Endometrial microvascular endothelial cells (primary cell): ENCODE data around the gene PCDHGB4. TPM values are rescaled to one million over a fixed set of nuclear protein-coding genes. Genes with fewer than 3 reads are reported as not detected.
"Not testable (repeated sequence)": the region's sequence is repeated elsewhere in the genome, so short reads cannot be mapped to it uniquely, and the experiment has no call there.

ENCODE experiments used
- in situ Hi-C: cut with HindIII; loops from 2 replicates; pipeline ENCODE4 v1.10.0; 2017; ENCODE audit warnings: low sequenced_read_pairs, low pct_unique_long_range_greater_than_20kb; ENCODE audit errors: inconsistent ontology term
- total RNA-seq: library from RNA; depleted of rRNA; stranded (reverse); fragments of >200 nt; gene quantifications from one replicate; pipeline ENCODE4 v1.2.3, GENCODE V29; 2015; ENCODE audit errors: inconsistent ontology term

PCDHGB4 gene
- 2.4 TPM for total RNA-seq

GRCh38 chr5:141387557-141388311 lies at the start of gene PCDHGB4:
Gene PCDHGB4, plus strand, starts transcription at chr5:141387698. Its CDS starts 187 bp downstream, at chr5:141387885.
- in situ Hi-C loops: not testable (repeated sequence)

DNA sequence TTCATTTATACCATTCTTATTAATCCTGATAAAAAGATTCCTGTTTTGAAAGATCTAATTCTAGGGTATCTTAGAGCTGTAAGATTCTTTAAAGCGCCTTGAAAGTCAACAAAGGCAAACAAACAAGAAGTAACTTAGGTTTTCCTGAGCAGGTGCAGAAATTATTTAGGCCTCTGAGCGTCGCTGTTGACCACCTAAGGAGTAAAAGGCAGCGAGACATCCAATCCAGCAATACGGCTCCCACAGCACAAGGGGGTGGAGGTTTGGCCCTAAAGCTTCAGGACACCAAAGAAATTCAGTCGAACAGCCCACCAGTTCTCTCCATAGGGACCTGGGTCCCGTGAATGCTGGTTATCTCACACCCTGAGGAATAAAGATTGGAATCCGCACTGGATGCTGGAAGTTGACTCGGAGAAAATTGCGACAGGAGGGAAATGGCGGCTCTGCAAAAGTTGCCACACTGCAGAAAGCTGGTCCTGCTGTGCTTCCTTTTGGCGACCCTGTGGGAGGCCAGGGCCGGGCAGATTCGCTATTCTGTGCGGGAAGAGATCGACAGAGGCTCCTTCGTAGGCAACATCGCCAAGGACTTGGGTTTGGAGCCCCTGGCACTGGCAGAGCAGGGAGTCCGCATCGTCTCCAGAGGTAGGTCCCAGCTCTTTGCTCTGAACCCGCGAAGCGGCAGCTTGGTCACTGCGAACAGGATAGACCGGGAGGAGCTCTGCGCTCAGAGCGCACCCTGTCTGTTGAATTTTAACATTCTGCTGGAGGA lies 48.8 kb upstream of the PCDHGB4 start, which contains the start of gene PCDHGA2:
TSS of gene PCDHGA2 (plus strand) at position 223 of the 769 bp plus-strand sequence.
- in situ Hi-C loops: no loop called here

- in situ Hi-C loops: not testable (repeated sequence)
Measured at GRCh38 chr5:141340781-141341354, 46.6 kb upstream of the PCDHGB4 start.

DNA sequence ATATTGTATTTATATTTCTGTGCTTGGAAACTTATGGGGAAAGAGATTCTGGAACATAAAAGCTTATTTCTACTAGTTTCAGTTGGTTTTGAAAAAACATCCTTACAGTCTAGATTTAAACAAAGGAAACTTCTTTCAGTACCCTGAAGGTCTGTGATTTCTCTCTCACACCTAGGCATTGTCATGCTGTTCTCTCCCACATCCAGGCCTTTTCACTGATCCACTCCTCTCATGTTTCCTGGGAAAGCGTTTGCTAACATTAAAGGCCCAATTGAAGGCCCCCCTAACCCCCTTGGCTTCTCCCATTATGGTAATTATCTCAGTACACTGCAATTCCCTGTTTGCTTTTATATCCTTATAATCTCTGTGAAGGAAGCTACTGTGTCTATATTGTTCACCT lies 44.7 kb upstream of the PCDHGB4 start:
- in situ Hi-C loops: no loop called here

DNA sequence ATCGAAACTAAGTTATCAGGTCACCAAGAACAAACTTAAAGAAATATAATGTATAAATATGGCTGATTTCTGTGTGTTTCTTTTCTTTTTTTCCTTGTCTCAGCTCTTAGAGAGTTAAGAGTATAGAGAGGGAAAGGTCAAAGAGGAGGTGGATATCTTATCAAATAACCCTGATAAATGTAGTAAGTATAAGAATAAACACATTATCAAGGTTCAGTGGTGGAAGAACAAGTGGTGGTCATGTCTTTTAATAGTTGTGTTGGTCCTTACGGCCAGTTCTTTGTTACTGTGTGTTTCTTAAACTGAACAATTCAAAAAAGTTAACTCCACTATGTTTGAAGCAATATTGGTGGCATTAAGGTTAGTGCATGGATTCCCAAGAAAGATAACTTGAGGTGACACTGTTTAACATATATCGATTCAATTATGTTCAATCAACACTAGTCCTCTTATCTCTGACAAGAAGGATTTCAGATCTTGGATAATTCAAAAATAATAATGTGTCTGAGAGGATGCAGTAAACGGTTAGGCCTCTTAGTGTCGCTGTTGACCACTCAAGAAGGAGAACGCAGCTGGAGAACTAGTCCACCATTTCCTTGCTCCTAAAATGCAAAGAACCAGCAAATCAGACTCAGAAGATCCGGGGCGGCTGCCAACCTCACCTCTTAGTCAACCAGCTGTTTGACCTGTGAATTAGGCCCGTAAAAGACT lies 44.1 kb upstream of the PCDHGB4 start, which contains the start of gene PCDHGA3:
TSS of gene PCDHGA3 (plus strand) at position 588 of the 711 bp plus-strand sequence. CDS start 205 bp downstream, outside the sequence.
- in situ Hi-C loops: no loop called here

- in situ Hi-C loops: no loop called here
Measured at GRCh38 chr5:141343953-141344463, 43.5 kb upstream of the PCDHGB4 start.

DNA sequence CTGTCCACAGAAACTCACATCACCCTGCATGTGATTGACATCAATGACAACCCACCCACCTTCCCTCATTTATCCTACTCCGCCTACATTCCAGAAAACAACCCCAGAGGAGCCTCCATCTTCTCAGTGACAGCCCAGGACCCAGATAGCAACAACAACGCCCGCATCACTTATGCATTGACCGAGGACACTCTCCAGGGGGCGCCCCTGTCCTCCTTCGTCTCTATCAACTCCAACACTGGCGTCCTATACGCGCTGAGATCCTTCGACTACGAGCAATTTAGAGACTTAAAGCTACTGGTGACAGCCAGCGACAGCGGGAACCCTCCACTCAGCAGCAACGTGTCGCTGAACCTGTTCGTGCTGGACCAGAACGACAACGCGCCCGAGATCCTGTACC lies 42.2 kb upstream of the PCDHGB4 start:
- in situ Hi-C loops: no loop called here

- in situ Hi-C loops: not testable (repeated sequence)
Measured at GRCh38 chr5:141346017-141346416, 41.5 kb upstream of the PCDHGB4 start.

GRCh38 chr5:141349917-141350619 lies 37.4 kb upstream of the PCDHGB4 start, which contains the start of gene PCDHGB1:
Gene PCDHGB1, plus strand, starts transcription at chr5:141350099. Its CDS starts 162 bp downstream, at chr5:141350261.
- in situ Hi-C loops: no loop called here

DNA sequence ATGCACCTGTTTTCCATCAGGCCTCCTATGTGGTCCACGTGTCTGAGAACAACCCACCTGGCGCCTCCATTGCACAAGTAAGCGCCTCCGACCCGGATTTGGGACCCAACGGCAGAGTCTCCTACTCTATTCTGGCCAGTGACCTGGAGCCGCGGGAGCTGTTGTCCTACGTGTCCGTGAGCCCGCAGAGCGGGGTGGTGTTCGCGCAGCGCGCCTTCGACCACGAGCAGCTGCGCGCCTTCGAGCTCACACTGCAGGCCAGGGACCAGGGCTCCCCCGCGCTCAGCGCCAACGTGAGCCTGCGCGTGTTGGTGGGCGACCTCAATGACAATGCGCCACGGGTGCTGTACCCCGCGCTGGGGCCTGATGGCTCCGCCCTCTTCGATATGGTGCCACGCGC lies 35.9 kb upstream of the PCDHGB4 start:
- in situ Hi-C loops: no loop called here

DNA sequence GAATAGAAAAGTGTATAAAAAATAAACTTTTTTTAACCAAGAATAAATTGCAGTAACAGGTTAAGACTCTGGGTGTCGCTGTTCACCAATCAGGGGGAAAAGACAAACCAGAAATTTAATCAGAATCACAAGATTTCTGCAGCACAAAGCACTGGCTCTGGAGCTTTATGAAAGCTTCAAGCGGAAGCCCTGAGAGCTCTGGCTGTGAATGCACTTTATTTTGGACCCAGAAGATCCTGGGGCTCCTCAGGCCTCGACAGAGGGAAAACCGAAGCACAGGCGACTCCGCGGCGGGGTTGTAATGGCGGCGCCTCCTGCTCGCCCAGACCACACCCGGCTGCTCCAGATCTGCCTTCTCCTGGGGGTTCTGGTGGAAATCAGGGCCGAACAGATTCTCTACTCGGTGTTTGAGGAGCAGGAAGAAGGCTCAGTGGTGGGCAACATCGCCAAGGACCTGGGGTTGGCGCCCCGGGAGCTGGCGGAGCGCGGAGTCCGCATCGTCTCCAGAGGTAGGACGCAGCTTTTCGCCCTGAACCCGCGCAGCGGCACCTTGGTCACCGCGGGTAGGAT lies 32.5 kb upstream of the PCDHGB4 start, which contains the start of gene PCDHGA4:
TSS of gene PCDHGA4 (plus strand) at position 122 of the 570 bp plus-strand sequence. CDS start at position 209, 87 bp downstream.
- in situ Hi-C loops: no loop called here

- in situ Hi-C loops: no loop called here
Measured at GRCh38 chr5:141355641-141356040, 31.9 kb upstream of the PCDHGB4 start.

DNA sequence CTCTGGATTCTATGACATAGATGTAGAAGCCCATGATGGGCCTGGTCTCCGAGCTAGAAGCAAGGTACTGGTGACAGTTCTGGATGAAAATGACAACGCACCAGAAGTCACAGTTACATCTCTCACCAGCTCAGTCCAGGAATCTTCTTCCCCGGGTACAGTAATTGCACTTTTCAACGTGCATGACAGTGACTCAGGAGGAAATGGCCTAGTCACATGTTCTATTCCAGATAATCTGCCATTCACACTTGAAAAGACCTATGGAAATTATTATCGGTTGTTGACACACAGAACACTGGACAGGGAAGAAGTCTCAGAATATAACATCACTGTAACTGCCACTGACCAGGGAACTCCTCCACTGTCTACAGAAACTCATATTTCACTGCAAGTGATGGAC lies 31.4 kb upstream of the PCDHGB4 start:
- in situ Hi-C loops: no loop called here

DNA sequence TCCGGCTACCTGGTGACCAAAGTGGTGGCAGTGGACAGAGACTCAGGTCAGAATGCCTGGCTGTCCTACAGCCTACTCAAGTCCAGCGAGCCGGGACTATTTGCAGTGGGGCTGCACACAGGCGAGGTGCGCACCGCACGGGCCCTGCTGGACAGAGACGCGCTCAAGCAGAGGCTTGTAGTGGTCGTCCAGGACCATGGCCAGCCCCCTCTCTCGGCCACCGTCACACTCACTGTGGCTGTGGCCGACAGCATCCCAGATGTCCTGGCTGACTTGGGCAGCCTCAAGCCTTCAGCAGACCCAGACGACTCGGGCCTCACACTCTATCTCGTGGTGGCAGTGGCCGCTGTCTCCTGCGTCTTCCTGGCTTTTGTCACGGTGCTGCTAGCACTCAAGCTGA lies 30.5 kb upstream of the PCDHGB4 start:
- in situ Hi-C loops: no loop called here

GRCh38 chr5:141359790-141360426 lies 27.6 kb upstream of the PCDHGB4 start, which contains the start of gene PCDHGB2:
Gene PCDHGB2, plus strand, starts transcription at chr5:141359994. Its CDS starts 142 bp downstream, at chr5:141360136.
- in situ Hi-C loops: no loop called here

GRCh38 chr5:141360685-141361084 lies 26.8 kb upstream of the PCDHGB4 start:
- in situ Hi-C loops: no loop called here

DNA sequence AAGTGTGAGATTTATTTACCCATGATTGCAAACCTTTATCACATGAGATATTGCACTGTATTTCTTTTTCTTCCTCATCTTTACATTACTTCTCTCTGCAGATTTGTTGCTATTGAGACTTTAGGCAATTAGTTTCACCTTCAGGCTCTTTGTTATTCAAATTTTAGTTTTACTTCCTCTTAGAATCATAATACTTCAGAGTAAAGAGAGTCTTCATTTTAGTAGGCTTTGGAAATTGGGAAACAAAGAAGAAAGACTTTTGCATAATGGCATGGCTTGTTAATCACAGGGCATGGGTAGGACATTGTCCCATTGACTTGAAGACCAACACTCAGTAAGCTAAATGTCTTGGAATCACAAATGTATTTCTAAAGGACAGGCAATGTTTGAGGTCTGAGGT lies 24.8 kb upstream of the PCDHGB4 start:
- in situ Hi-C loops: no loop called here
